Hindlimb muscle (tissue), 1 donor: ENCODE data around the gene ITPR3. TPM values are rescaled to one million over a fixed set of nuclear protein-coding genes. Genes with fewer than 3 reads are reported as not detected.

Source experiments
- DNase-seq: peaks from one replicate; pipeline ENCODE4 v3.0.0-alpha.2; 2013
- polyA plus RNA-seq: library from polyadenylated mRNA; unstranded; fragments of 120-200 nt; gene quantifications from one replicate; pipeline ENCODE4 v1.2.1, GENCODE V29; 2013; ENCODE audit not compliant: insufficient read length

The ITPR3 gene
- polyA plus RNA-seq, 1 donor, result 8.9 TPM

GRCh38 chr6:33740204-33740608 is 119.1 kb downstream of the ITPR3 start:
- no peak for DNase-seq

- DNase-seq, result no peak
These were observed 119.7 kb downstream of the ITPR3 start for GRCh38 chr6:33740794-33741193.

- no peak for DNase-seq
These were observed 121.0 kb downstream of the ITPR3 start for GRCh38 chr6:33742092-33742491.

- no peak for DNase-seq
These were observed 121.7 kb downstream of the ITPR3 start for GRCh38 chr6:33742837-33743236.

DNA sequence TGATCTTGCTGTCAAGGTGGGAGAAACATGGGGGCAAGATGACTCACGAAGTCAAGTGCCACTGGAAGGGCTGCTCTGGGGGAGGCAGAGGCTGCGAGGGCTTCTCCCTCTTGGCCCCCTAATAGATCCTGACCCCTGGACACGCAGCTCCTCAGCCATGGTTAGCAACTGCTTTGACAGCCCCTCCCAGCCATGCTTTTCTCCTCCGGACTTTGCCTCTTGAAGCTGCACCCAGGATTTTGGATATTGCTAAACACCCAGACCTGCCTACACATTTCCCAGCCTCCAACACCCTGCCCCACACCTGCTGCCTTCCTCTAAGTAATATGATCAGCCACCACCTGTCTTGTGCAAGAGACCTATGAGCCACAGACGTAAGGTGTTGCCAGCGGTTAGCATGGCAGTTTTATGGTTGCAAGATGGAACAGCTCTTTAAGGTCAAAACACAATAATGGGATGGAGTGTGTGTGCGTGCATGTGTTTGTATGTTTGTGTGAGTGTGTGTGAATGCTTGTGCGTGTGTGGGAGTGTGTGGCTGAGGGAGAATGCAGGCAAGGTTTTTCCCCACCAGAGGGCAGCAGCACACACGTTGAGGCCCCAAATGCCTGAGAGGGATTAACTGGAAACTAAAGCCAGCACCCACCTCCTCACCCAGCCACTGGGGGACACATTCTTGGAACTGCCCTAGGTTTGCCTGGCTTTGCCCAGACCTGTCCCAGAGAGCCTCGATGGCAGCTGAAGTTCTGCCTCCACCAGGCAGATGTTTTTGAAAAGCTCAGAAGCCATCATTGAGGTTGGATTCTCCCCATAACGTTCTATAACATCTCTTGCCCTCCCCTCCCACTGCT is 123.1 kb downstream of the ITPR3 start:
- DNase-seq, result peak; percentile 59

GRCh38 chr6:33744895-33745546 is 123.9 kb downstream of the ITPR3 start:
- no peak for DNase-seq

- no peak for DNase-seq
These were observed 124.4 kb downstream of the ITPR3 start for GRCh38 chr6:33745548-33745947.

Other genes starting within 250 kb of the ITPR3 start
- 18.1 TPM for gene KIFC1, start 229.5 kb upstream of the ITPR3 start, polyA plus RNA-seq
- gene PHF1, start 210.3 kb upstream of the ITPR3 start, polyA plus RNA-seq, result 46.7 TPM
- 153 TPM for gene CUTA, start 203.2 kb upstream of the ITPR3 start, polyA plus RNA-seq
- 30.5 TPM for gene SYNGAP1, start 201.3 kb upstream of the ITPR3 start, polyA plus RNA-seq
- gene ZBTB9, start 166.7 kb upstream of the ITPR3 start, polyA plus RNA-seq, result 6.4 TPM
- gene BAK1, start 41.0 kb upstream of the ITPR3 start, polyA plus RNA-seq, result 19.4 TPM
- gene UQCC2, start 90.4 kb downstream of the ITPR3 start, polyA plus RNA-seq, result 68.2 TPM
- 38.8 TPM for gene IP6K3, start 125.6 kb downstream of the ITPR3 start, polyA plus RNA-seq
- gene LEMD2, start 167.8 kb downstream of the ITPR3 start, polyA plus RNA-seq, result 39.8 TPM
- gene MLN, start 182.7 kb downstream of the ITPR3 start, polyA plus RNA-seq, result not detected